NCI-H446 (cell line): Measurements from ENCODE around the gene IGF2BP2.

Experiments used
- DNase-seq, 2 experiments: peaks; one replicate each; lab custom pipeline; 2025; lab: John Stamatoyannopoulos, UW

IGF2BP2 gene

GRCh38 chr3:185764163-185764979 is 60.5 kb downstream of the IGF2BP2 start:
- no peak for DNase-seq

DNA sequence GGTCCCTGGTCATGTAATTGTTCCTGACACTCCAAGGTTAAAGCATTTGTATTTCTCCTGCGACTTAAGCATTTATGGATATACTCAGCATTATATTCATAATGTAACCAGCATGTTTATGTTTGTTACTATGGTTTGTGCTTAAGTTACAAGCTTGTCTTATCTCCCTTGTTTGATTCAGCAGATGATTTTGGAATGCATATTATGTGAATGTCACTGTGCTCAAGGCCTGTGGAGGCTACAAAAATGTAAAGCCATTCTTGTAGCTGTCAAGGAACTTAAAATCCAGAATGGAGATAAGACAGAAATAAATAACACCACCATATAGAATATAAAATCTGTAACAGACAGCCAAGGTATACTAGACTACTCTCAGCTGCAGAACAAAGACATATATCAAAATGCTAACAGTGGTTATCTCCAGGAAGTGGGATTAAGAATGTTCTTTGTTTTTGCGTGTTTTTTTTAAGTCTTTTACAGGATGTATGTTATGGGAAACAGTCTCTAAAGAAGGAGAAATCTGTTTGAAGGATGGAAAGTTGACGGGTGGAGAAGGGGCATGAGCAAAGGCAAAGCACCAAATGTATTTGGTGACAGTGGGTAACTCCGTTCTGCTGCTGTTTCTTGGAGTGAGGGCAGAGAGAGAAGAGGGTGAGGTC is 61.4 kb downstream of the IGF2BP2 start:
- DNase-seq, result no peak

DNA sequence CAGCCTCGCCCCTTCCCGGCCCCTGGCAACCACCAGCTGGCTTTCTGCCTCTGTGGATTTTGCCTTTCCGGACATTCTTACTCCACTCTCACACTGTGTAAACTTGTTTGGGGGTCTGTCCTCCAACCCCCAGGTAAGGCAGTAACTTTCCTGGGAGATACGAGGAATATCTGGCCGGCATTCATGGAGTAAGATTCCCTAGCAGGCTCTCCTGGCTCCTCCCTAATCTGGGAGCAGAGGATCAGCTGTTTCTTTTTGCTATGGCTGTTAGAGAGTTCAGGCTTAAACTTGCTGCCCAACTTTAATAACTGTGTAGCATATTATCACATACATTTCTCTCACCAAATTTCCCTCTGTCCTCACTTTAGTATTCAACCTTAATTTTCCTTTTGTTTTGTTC is 64.3 kb downstream of the IGF2BP2 start:
- DNase-seq, result no peak

GRCh38 chr3:185760088-185760487 is 64.8 kb downstream of the IGF2BP2 start:
- DNase-seq, result no peak

GRCh38 chr3:185759512-185759911 is 65.3 kb downstream of the IGF2BP2 start:
- no peak for DNase-seq

DNA sequence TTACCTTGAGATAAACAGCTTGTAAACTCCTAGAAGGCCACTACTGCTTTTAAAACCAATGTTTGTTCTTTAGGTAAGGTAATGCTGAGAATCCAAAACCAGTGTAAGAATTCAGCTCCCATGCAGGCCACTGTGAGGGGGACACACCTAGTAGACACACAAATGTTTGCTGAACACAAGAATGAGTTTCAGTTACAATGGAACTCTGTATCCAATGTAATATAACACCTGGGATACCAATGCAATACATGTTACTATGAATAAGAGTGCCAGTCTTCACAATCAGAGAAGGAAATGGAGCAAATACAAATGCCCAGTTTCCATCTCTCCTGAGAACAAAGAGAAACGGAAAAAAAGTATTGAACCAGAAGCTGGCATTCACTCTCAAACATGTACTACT is 65.9 kb downstream of the IGF2BP2 start:
- DNase-seq, result no peak

DNA sequence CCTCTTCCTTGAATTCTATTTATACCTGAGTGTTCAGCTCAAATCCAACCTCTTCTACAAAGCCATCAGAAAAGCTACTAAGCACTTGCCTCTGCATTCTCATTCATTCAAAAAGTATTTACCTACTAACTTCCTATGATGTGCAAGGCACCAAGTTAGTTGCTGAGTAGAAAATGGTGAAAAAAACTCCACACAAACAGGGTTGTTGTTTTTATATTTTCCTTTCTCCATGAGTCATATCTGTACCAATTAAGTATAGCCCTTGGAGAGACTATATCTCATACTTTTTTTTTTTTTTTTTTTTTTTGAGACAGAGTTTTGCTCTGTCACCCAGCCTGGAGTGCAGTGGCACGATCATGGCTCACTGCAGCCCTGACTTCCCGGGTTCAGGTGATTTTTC is 67.7 kb downstream of the IGF2BP2 start:
- no peak for DNase-seq

GRCh38 chr3:185756477-185756876 is 68.4 kb downstream of the IGF2BP2 start:
- no peak for DNase-seq

DNA sequence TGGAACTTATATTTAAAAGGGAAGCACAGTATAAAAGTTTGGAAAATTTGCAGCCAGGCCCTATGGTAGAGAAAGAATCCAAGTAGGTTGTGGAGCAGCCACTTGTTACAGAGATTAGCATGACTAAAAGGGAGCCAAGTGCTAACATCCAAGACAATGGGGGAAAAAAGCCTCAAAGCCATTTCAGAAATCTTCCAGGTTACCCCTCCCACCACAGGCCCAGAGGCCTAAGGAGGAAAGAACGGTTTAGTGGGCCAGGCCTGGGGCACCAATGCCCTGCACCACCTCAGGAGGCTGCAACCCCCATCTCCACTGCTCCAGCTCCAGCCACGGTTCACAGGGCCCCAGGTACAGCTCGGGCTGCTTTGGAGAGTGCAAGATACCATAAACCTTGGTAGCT is 69.9 kb downstream of the IGF2BP2 start:
- no peak for DNase-seq

GRCh38 chr3:185753354-185753753 is 71.5 kb downstream of the IGF2BP2 start:
- DNase-seq, result no peak

- no peak for DNase-seq
These were observed 74.1 kb downstream of the IGF2BP2 start for GRCh38 chr3:185750702-185751101.

DNA sequence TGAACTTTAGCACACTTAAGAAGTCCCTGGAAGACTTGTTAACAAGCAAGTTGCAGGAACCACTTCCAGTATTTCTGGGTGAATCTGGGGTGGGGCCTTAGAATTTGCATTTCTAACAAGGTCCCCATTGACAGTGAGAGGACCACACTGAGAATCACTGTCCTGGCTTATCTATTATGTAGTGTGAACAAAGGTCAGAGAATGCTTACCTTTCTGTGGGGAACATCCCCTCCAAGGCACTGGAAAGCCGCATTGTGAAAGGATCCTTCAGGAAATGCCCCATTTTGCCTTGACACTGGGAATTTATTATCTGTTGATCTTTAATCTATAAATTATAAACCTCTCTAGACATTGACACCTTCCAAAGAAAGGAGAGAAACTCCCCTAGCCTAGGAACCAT is 74.8 kb downstream of the IGF2BP2 start:
- DNase-seq, result no peak

GRCh38 chr3:185746470-185746869 is 78.4 kb downstream of the IGF2BP2 start:
- no peak for DNase-seq

GRCh38 chr3:185744997-185745843 is 79.6 kb downstream of the IGF2BP2 start:
- no peak for DNase-seq

DNA sequence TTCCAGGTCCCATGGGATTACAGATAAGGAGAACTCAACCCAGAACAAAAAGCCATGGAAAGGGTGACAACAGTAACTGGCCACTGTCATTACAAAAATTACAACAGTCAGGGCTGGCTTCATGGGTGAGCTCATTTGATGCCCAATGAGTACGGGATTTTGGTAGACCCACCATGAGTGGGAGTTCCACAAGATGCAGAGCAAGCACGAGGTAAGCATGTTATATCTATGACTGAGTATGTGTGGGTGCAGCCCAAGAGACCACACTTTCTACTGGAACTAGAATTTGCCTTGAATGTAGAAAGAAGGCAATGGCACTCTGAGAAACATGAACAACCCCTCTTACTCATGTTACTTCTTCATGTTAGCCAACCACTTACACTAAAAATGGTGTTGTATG is 83.3 kb downstream of the IGF2BP2 start:
- DNase-seq, result no peak

- DNase-seq, result no peak
These were observed 84.7 kb downstream of the IGF2BP2 start for GRCh38 chr3:185740133-185740532.

- no peak for DNase-seq
These were observed 85.6 kb downstream of the IGF2BP2 start for GRCh38 chr3:185739264-185739701.

GRCh38 chr3:185737740-185738680 is 86.8 kb downstream of the IGF2BP2 start:
- no peak for DNase-seq

DNA sequence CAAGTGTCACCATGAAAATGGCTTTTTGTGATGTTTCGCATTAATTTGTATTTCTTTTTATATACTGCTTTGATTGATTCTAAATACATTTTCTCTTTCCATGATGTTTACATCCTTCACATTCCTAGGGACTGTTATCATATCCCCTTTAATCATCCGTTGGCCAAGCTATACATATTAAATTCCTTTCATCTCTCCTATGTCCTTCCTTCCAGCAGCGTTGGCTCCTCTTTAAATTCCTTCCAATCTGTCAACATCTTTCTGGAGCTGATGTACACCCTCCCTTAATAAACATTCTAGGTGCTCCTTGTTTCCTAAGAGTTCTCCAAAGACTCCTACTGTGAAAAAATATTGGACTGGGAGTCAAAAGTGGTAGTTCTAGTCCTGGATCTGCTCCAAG is 87.8 kb downstream of the IGF2BP2 start:
- DNase-seq, result no peak

GRCh38 chr3:185734725-185735096 is 90.1 kb downstream of the IGF2BP2 start:
- no peak for DNase-seq

GRCh38 chr3:185733980-185734724 is 90.7 kb downstream of the IGF2BP2 start:
- DNase-seq, result peak in 1 of 2 experiments; percentile 66
